T-helper 1 cell treated with Interleukin-12 subunit alpha and Interleukin-12 subunit beta and Interleukin-4 antibody, amounts not matched to agents 30 ng/mL and 1 ng/mL, for 36 hours (primary cell): Measurements from ENCODE around the gene LETMD1. TPM values are rescaled to one million over a fixed set of nuclear protein-coding genes. Genes with fewer than 3 reads are reported as not detected.

Experiments used
- intact Hi-C: fragments of 100-400 bp; cut with micrococcal nuclease; formaldehyde crosslinking; loops from one replicate; pipeline ENCODE4 v1.15.1; 2024
- total RNA-seq: library from RNA; stranded (reverse); gene quantifications from 2 replicates; pipeline ENCODE4 v1.2.3, GENCODE V29; 2022

LETMD1 gene
- total RNA-seq, 1 donor from 2014 or later: 78.5 TPM

GRCh38 chr12:51025338-51025835 is 22.7 kb upstream of the LETMD1 start:
- intact Hi-C loops: loop anchor here (1.0 to 10.0 kb wide), 9 partner anchors 16 to 929 kb away; partner anchors contain the start of genes ACVR1B, LARP4, LETMD1 and TFCP2

GRCh38 chr12:51025836-51026638 is 22.1 kb upstream of the LETMD1 start, which contains the start of gene SLC11A2:
Gene SLC11A2 (minus strand): TSS chr12:51026384. CDS start chr12:51010728, 15,656 bp downstream.
- intact Hi-C loops: loop anchor here (1.0 to 10.0 kb wide), 12 partner anchors 17 to 929 kb away; partner anchors contain the start of genes ACVR1B, CSRNP2, DAZAP2 and LARP4

- intact Hi-C loops: loop anchor here (5.0 to 10.0 kb wide), 4 partner anchors 315 to 927 kb away; partner anchors contain the start of genes ACVR1B and LARP4
Measured at GRCh38 chr12:51027342-51027835, 20.7 kb upstream of the LETMD1 start.

- intact Hi-C loops: loop anchor here (1.0 to 10.0 kb wide), 5 partner anchors 203 to 927 kb away; partner anchors contain the start of genes ACVR1B and LARP4
Measured at GRCh38 chr12:51028126-51028812, 19.9 kb upstream of the LETMD1 start.

- intact Hi-C loops: loop anchor here (1.0 to 10.0 kb wide), 5 partner anchors 203 to 926 kb away; partner anchors contain the start of genes ACVR1B and LARP4
Measured at GRCh38 chr12:51028813-51029150, 19.3 kb upstream of the LETMD1 start.

- intact Hi-C loops: no loop called here
Measured at GRCh38 chr12:51033048-51033447, 15.1 kb upstream of the LETMD1 start.

GRCh38 chr12:51033457-51034089 is 14.6 kb upstream of the LETMD1 start:
- intact Hi-C loops: no loop called here

GRCh38 chr12:51036279-51036678 is 11.8 kb upstream of the LETMD1 start:
- intact Hi-C loops: no loop called here

GRCh38 chr12:51048661-51049251 is 629 bp downstream of the LETMD1 start:
- intact Hi-C loops: loop anchor here (1.0 to 2.0 kb wide), 10 partner anchors 23 to 1024 kb away; partner anchors contain the start of genes CSRNP2, POU6F1 and RACGAP1

GRCh38 chr12:51049525-51049924 is 1.4 kb downstream of the LETMD1 start:
- intact Hi-C loops: loop anchor here (2.0 kb wide), 2 partner anchors 215 to 1025 kb away; partner anchors contain the start of gene RACGAP1

GRCh38 chr12:51051787-51052186 is 3.7 kb downstream of the LETMD1 start:
- intact Hi-C loops: no loop called here

GRCh38 chr12:51055060-51055459 is 6.9 kb downstream of the LETMD1 start:
- intact Hi-C loops: no loop called here

- intact Hi-C loops: no loop called here
Measured at GRCh38 chr12:51056242-51056641, 8.1 kb downstream of the LETMD1 start.

GRCh38 chr12:51059086-51059485 is 11.0 kb downstream of the LETMD1 start:
- intact Hi-C loops: no loop called here

- intact Hi-C loops: no loop called here
Measured at GRCh38 chr12:51062631-51063397, 14.7 kb downstream of the LETMD1 start.

GRCh38 chr12:51065530-51065929 is 17.4 kb downstream of the LETMD1 start:
- intact Hi-C loops: no loop called here

GRCh38 chr12:51067229-51067628 is 19.1 kb downstream of the LETMD1 start:
- intact Hi-C loops: no loop called here

- intact Hi-C loops: no loop called here
Measured at GRCh38 chr12:51067771-51068170, 19.6 kb downstream of the LETMD1 start.

GRCh38 chr12:51070004-51070403 is 21.9 kb downstream of the LETMD1 start:
- intact Hi-C loops: no loop called here

- intact Hi-C loops: no loop called here
Measured at GRCh38 chr12:51071663-51072062, 23.5 kb downstream of the LETMD1 start.
